Measurements from ENCODE around the gene EMP1. TPM values are rescaled to one million over a fixed set of nuclear protein-coding genes. Genes with fewer than 3 reads are reported as not detected.

The EMP1 gene
- total RNA-seq, 2 donors from 2014 or later, result 295 to 1,389 TPM

- TF ChIP-seq, protein P1, sequence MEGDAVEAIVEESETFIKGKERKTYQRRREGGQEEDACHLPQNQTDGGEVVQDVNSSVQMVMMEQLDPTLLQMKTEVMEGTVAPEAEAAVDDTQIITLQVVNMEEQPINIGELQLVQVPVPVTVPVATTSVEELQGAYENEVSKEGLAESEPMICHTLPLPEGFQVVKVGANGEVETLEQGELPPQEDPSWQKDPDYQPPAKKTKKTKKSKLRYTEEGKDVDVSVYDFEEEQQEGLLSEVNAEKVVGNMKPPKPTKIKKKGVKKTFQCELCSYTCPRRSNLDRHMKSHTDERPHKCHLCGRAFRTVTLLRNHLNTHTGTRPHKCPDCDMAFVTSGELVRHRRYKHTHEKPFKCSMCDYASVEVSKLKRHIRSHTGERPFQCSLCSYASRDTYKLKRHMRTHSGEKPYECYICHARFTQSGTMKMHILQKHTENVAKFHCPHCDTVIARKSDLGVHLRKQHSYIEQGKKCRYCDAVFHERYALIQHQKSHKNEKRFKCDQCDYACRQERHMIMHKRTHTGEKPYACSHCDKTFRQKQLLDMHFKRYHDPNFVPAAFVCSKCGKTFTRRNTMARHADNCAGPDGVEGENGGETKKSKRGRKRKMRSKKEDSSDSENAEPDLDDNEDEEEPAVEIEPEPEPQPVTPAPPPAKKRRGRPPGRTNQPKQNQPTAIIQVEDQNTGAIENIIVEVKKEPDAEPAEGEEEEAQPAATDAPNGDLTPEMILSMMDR (IDR thresholded peaks at IDR 0.05), result no peak
- ATAC-seq (ENCODE audit: insufficient number of reproducible peaks, low FRiP score, low read depth) (no peak), DNase-seq (ENCODE audit: low spot score) (no peak)
- H3K4me3 ChIP-seq, result no peak overlapping the region
- peaks cover 10 to 20% of the 10 kb centered on the region in 2 donors for H3K4me1 ChIP-seq (ENCODE audit: control insufficient read depth in 1 of 2, low read depth in 2 of 2)
- no peak overlapping the region for H3K27ac ChIP-seq
- no peaks in the 10 kb centered on the region for H3K27me3 ChIP-seq (replicated peaks; ENCODE audit: insufficient read depth)
- H3K9me3 ChIP-seq, result no peaks in the 10 kb centered on the region
- no peaks in the 10 kb centered on the region for H3K36me3 ChIP-seq
These were observed 29.3 kb upstream of the EMP1 start for GRCh38 chr12:13167226-13167625.

GRCh38 chr12:13167906-13168305, 28.6 kb upstream of the EMP1 start:
- Histone ChIP-seq H3K9me3 (no peaks in the 10 kb centered on the region), H3K4me3 (no peak overlapping the region), H3K36me3 (no peaks in the 10 kb centered on the region), H3K27ac (no peak overlapping the region), H3K4me1 (ENCODE audit: control insufficient read depth in 1 of 2, low read depth in 2 of 2) (peaks cover 10 to 20% of the 10 kb centered on the region in 2 donors), H3K27me3 (replicated peaks; ENCODE audit: insufficient read depth) (no peaks in the 10 kb centered on the region)
- TF ChIP-seq, protein P1 (IDR thresholded peaks at IDR 0.05), result no peak
- no peak for ATAC-seq (ENCODE audit: insufficient number of reproducible peaks, low FRiP score, low read depth)
- DNase-seq (ENCODE audit: low spot score), result no peak

DNA sequence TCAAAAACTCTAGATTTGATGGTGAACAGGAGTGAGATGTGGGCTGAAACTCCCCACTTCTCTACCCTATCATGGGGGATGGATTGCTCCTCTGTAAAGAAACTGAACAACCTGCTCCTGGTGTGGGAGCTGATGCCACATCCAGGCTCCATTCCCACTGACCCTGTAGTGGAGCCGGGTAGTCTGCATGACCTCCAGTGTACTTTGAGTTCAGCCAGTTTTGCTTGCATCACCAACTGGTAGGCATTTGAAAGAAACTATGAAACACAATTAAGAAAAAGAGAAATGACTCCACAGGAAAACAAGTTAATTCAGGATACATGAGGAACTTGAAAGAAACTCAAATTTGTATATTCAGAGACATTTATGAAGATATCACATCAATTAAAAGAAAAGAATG, 27.3 kb upstream of the EMP1 start:
- Histone ChIP-seq H3K9me3 (no peaks in the 10 kb centered on the region), H3K4me3 (no peak overlapping the region), H3K27me3 (replicated peaks; ENCODE audit: insufficient read depth) (no peaks in the 10 kb centered on the region), H3K27ac (no peak overlapping the region), H3K36me3 (no peaks in the 10 kb centered on the region), H3K4me1 (ENCODE audit: control insufficient read depth in 1 of 2, low read depth in 2 of 2) (peaks cover 12 to 28% of the 10 kb centered on the region in 2 donors)
- TF ChIP-seq, protein P1 (IDR thresholded peaks at IDR 0.05), result no peak
- no peak for ATAC-seq (ENCODE audit: insufficient number of reproducible peaks, low FRiP score, low read depth)
- no peak for DNase-seq (ENCODE audit: low spot score)

- Histone ChIP-seq H3K36me3 (no peaks in the 10 kb centered on the region), H3K9me3 (no peaks in the 10 kb centered on the region), H3K27ac (no peak overlapping the region), H3K4me1 (ENCODE audit: control insufficient read depth in 1 of 2, low read depth in 2 of 2) (peaks cover 3 to 11% of the 10 kb centered on the region in 2 donors), H3K27me3 (replicated peaks; ENCODE audit: insufficient read depth) (no peaks in the 10 kb centered on the region), H3K4me3 (no peak overlapping the region)
- TF ChIP-seq, protein P1 (IDR thresholded peaks at IDR 0.05), result no peak
- ATAC-seq (ENCODE audit: insufficient number of reproducible peaks, low FRiP score, low read depth) (no peak), DNase-seq (ENCODE audit: low spot score) (no peak)
These were observed 25.5 kb upstream of the EMP1 start for GRCh38 chr12:13170892-13171490.

GRCh38 chr12:13171921-13172859, 24.3 kb upstream of the EMP1 start:
- TF ChIP-seq, protein P1 (IDR thresholded peaks at IDR 0.05), result no peak
- no peaks in the 10 kb centered on the region for H3K36me3 ChIP-seq
- no peak for ATAC-seq (ENCODE audit: insufficient number of reproducible peaks, low FRiP score, low read depth)
- H3K4me3 ChIP-seq, result no peak overlapping the region
- no peaks in the 10 kb centered on the region for H3K9me3 ChIP-seq
- H3K4me1 ChIP-seq (ENCODE audit: control insufficient read depth in 1 of 2, low read depth in 2 of 2), result peaks cover 2 to 8% of the 10 kb centered on the region in 2 donors
- no peaks in the 10 kb centered on the region for H3K27me3 ChIP-seq (replicated peaks; ENCODE audit: insufficient read depth)
- no peak for DNase-seq (ENCODE audit: low spot score)
- H3K27ac ChIP-seq, result no peak overlapping the region
